Measurements from ENCODE around the gene TNRC6B.
A peak's percentile ranks its signal among the peaks of the same experiment; 100 is the strongest.

The TNRC6B gene

GRCh38 chr22:40345815-40346184, 168.1 kb downstream of the TNRC6B start:
- peaks cover 20% of the 10 kb centered on the region for H3K4me1 Mint-ChIP-seq
- TF ChIP-seq CTCF (IDR thresholded peaks at IDR 0.05; ENCODE audit: unreplicated experiment in 3 of 3): no peak
- H3K9me3 Mint-ChIP-seq: no peaks in the 10 kb centered on the region
- peak overlapping the region; percentile 98 to 99 (median 99) for H3K27ac Mint-ChIP-seq
- H3K4me3 Mint-ChIP-seq: peak overlapping the region; percentile 98 to 99 (median 99)
- H3K36me3 Mint-ChIP-seq (ENCODE audit: low read depth): peaks cover 14% of the 10 kb centered on the region
- H3K27me3 Mint-ChIP-seq (ENCODE audit: low read depth): no peaks in the 10 kb centered on the region

- peaks cover 20% of the 10 kb centered on the region for H3K4me1 Mint-ChIP-seq
- peak within 1 kb of the TSS; percentile 98 to 99 (median 99) for H3K4me3 Mint-ChIP-seq
- peak within 1 kb of the TSS; percentile 98 to 99 (median 99) for H3K27ac Mint-ChIP-seq
- H3K9me3 Mint-ChIP-seq: no peaks in the 10 kb centered on the region
- no peaks in the 10 kb centered on the region for H3K27me3 Mint-ChIP-seq (ENCODE audit: low read depth)
- H3K36me3 Mint-ChIP-seq (ENCODE audit: low read depth): peaks cover 16% of the 10 kb centered on the region
- TF ChIP-seq CTCF (IDR thresholded peaks at IDR 0.05; ENCODE audit: unreplicated experiment in 3 of 3): no peak
These were observed 168.7 kb downstream of the TNRC6B start, which contains the start of gene ADSL for GRCh38 chr22:40346185-40347118. TSS of gene ADSL (plus strand) at chr22:40346500. CDS start at chr22:40346559, 59 bp downstream.

- peaks cover 21% of the 10 kb centered on the region for H3K36me3 Mint-ChIP-seq (ENCODE audit: low read depth)
- H3K4me1 Mint-ChIP-seq: peaks cover 20% of the 10 kb centered on the region
- no peaks in the 10 kb centered on the region for H3K9me3 Mint-ChIP-seq
- peak overlapping the region; percentile 98 to 99 (median 99) for H3K4me3 Mint-ChIP-seq
- no peaks in the 10 kb centered on the region for H3K27me3 Mint-ChIP-seq (ENCODE audit: low read depth)
- no peak for TF ChIP-seq CTCF (IDR thresholded peaks at IDR 0.05; ENCODE audit: unreplicated experiment in 3 of 3)
- H3K27ac Mint-ChIP-seq: peak overlapping the region; percentile 98 to 99 (median 99)
These were observed 169.6 kb downstream of the TNRC6B start for GRCh38 chr22:40347300-40347699.

GRCh38 chr22:40348025-40348658, 170.4 kb downstream of the TNRC6B start:
- no peaks in the 10 kb centered on the region for H3K27me3 Mint-ChIP-seq (ENCODE audit: low read depth)
- H3K4me3 Mint-ChIP-seq: peak overlapping the region; percentile 98 to 99 (median 99)
- H3K4me1 Mint-ChIP-seq: peaks cover 20% of the 10 kb centered on the region
- TF ChIP-seq CTCF (IDR thresholded peaks at IDR 0.05; ENCODE audit: unreplicated experiment in 3 of 3): peak; percentile 65 to 73 (median 68)
- no peaks in the 10 kb centered on the region for H3K9me3 Mint-ChIP-seq
- H3K27ac Mint-ChIP-seq: peak overlapping the region; percentile 98 to 99 (median 99)
- H3K36me3 Mint-ChIP-seq (ENCODE audit: low read depth): peaks cover 29% of the 10 kb centered on the region

- Mint-ChIP-seq H3K4me1 (peaks cover 9% of the 10 kb centered on the region), H3K36me3 (ENCODE audit: low read depth) (peaks cover 51% of the 10 kb centered on the region), H3K27ac (no peak overlapping the region), H3K27me3 (ENCODE audit: low read depth) (no peaks in the 10 kb centered on the region), H3K4me3 (no peak overlapping the region), H3K9me3 (no peaks in the 10 kb centered on the region)
- TF ChIP-seq CTCF (IDR thresholded peaks at IDR 0.05; ENCODE audit: unreplicated experiment in 3 of 3): no peak
These were observed 175.0 kb downstream of the TNRC6B start for GRCh38 chr22:40352763-40353162.

Data from nephron (organoid).